Tibial artery (tissue), 4 donors: ENCODE measurements around the gene MEAK7.

ENCODE experiments used
- DNase-seq, 2 donors: peaks; one replicate each; pipeline ENCODE4 v3.0.0-alpha.2; 2019
- H3K27ac ChIP-seq, 2 donors: fragments of 200-600 bp; sonication (generic) in 1 of 2; 1 replicate in 1 of 2; 2 replicates in 1 of 2; pipeline ENCODE4 v1.5.1; 2018 to 2019; ENCODE audit warnings: mild to moderate bottlenecking in 1 of 2
- H3K27me3 ChIP-seq, 2 donors: fragments of 200-600 bp; sonication (generic) in 1 of 2; one replicate each; pipeline versions ENCODE4 v1.5.1 to v1.6.0; 2016 to 2019
- H3K36me3 ChIP-seq, 3 donors: fragments of 200-600 bp; sonication (generic) in 2 of 3; one replicate each; pipeline ENCODE4 v1.5.1; 2016 to 2019; ENCODE audit warnings: mild to moderate bottlenecking in 2 of 3
- H3K4me1 ChIP-seq, 4 donors: fragments of 200-600 bp; sonication (generic) in 2 of 4; 1 replicate in 3 of 4; 2 replicates in 1 of 4; pipeline ENCODE4 v1.5.1; 2016 to 2019
- H3K4me3 ChIP-seq, 2 donors: fragments of 200-600 bp; sonication (generic) in 1 of 2; 1 replicate in 1 of 2; 2 replicates in 1 of 2; pipeline ENCODE4 v1.5.1; 2018 to 2019; ENCODE audit warnings: mild to moderate bottlenecking in 2 of 2
- H3K9me3 ChIP-seq, 3 donors: fragments of 200-600 bp; sonication (generic) in 1 of 3; one replicate each; pipeline ENCODE4 v1.5.1; 2016 to 2019
- CTCF ChIP-seq, 2 experiments: fragments of 200-600 bp in 1 of 2; fragments of 450-650 bp in 1 of 2; IDR thresholded peaks; one replicate each; pipeline ENCODE4 v1.5.1; 2017 to 2019; ENCODE audit warnings: antibody characterized with exemption in 2 of 2, mild to moderate bottlenecking in 1 of 2, moderate library complexity in 1 of 2
- intact Hi-C: fragments of 100-400 bp; cut with DNase I; formaldehyde crosslinking; loops from one replicate; pipeline ENCODE4 v1.15.0; 2023; ENCODE audit warnings: low total_unique reads

MEAK7 gene

GRCh38 chr16:84483882-84484565 is 20.4 kb downstream of the MEAK7 start:
- intact Hi-C loops: loop anchor here (5.0 kb wide), 1 partner anchor 212 kb away; no protein-coding TSS in a partner anchor
- no peak for TF ChIP-seq CTCF (IDR thresholded peaks at IDR 0.05)
- Histone ChIP-seq H3K4me1 (no peaks in the 10 kb centered on the region), H3K27me3 (no peaks in the 10 kb centered on the region), H3K4me3 (no peak overlapping the region), H3K9me3 (no peaks in the 10 kb centered on the region), H3K27ac (no peak overlapping the region), H3K36me3 (peaks cover 46 to 93% (median 73%) of the 10 kb centered on the region in 3 donors)
- no peak for DNase-seq

- no peaks in the 10 kb centered on the region for H3K27me3 ChIP-seq
- no peak overlapping the region for H3K4me3 ChIP-seq
- H3K9me3 ChIP-seq: no peaks in the 10 kb centered on the region
- DNase-seq: no peak
- no peaks in the 10 kb centered on the region for H3K4me1 ChIP-seq
- H3K27ac ChIP-seq: no peak overlapping the region
- TF ChIP-seq CTCF (IDR thresholded peaks at IDR 0.05): no peak
- intact Hi-C loops: loop anchor here (5.0 kb wide), 1 partner anchor 211 kb away; no protein-coding TSS in a partner anchor
- peaks cover 38 to 97% (median 78%) of the 10 kb centered on the region in 3 donors for H3K36me3 ChIP-seq
Observed at GRCh38 chr16:84482951-84483881, 21.2 kb downstream of the MEAK7 start.

- DNase-seq: no peak
- intact Hi-C loops: loop anchor here (5.0 kb wide), 1 partner anchor 210 kb away; no protein-coding TSS in a partner anchor
- H3K36me3 ChIP-seq: peaks cover 32 to 97% (median 72%) of the 10 kb centered on the region in 3 donors
- H3K9me3 ChIP-seq: no peaks in the 10 kb centered on the region
- no peak overlapping the region for H3K4me3 ChIP-seq
- no peak for TF ChIP-seq CTCF (IDR thresholded peaks at IDR 0.05)
- H3K27ac ChIP-seq: no peak overlapping the region
- no peaks in the 10 kb centered on the region for H3K4me1 ChIP-seq
- no peaks in the 10 kb centered on the region for H3K27me3 ChIP-seq
Observed at GRCh38 chr16:84482001-84482891, 22.2 kb downstream of the MEAK7 start.

GRCh38 chr16:84481051-84481735 is 23.3 kb downstream of the MEAK7 start:
- no peaks in the 10 kb centered on the region for H3K9me3 ChIP-seq
- no peak overlapping the region for H3K27ac ChIP-seq
- no peaks in the 10 kb centered on the region for H3K27me3 ChIP-seq
- intact Hi-C loops: loop anchor here (5.0 kb wide), 1 partner anchor 209 kb away; no protein-coding TSS in a partner anchor
- peaks cover 22 to 95% (median 65%) of the 10 kb centered on the region in 3 donors for H3K36me3 ChIP-seq
- no peak for DNase-seq
- no peak for TF ChIP-seq CTCF (IDR thresholded peaks at IDR 0.05)
- H3K4me3 ChIP-seq: no peak overlapping the region
- H3K4me1 ChIP-seq: no peaks in the 10 kb centered on the region
